Esophagus squamous epithelium (tissue), 4 donors: ENCODE results near the gene GGT5.

Experiments
- CTCF ChIP-seq, 6 experiments: fragments of 450-650 bp in 4 of 6; fragments of 200-600 bp in 2 of 6; sonication (generic) in 2 of 6; IDR thresholded peaks; one replicate each; pipeline ENCODE4 v1.5.1; 2016 to 2019; ENCODE audit warnings: antibody characterized with exemption in 6 of 6, mild to moderate bottlenecking in 4 of 6, moderate library complexity in 4 of 6
- POLR2A ChIP-seq, 4 donors: fragments of 450-650 bp; IDR thresholded peaks; one replicate each; pipeline ENCODE4 v1.6.1; 2017; ENCODE audit warnings: antibody characterized with exemption in 4 of 4, mild to moderate bottlenecking in 4 of 4, moderate library complexity in 3 of 4

GRCh38 chr22:24208012-24208749 lies 36.7 kb downstream of the GGT5 start:
- TF ChIP-seq POLR2A (IDR thresholded peaks at IDR 0.05) (no peak), CTCF (IDR thresholded peaks at IDR 0.05) (no peak)
